ENCODE data around the gene WWOX. TPM values are rescaled to one million over a fixed set of nuclear protein-coding genes. Genes with fewer than 3 reads are reported as not detected.

WWOX gene
- total and polyA plus RNA-seq, 2 donors (not counting 1 experiment from before 2014, with no cell fraction given) = 10.5 to 42.3 TPM

- H3K27ac Mint-ChIP-seq = no peak overlapping the region
- POLR2A ChIA-PET = no interaction called here
- Histone ChIP-seq H3K79me2 (ENCODE audit: control insufficient read depth, insufficient read depth, low read length) (no peaks in the 10 kb centered on the region), H3K9ac (ENCODE audit: low read length) (no peak overlapping the region), H3K4me1 (ENCODE audit: control insufficient read depth in 2 of 2, insufficient read depth in 2 of 2, low read length in 2 of 2) (no peaks in the 10 kb centered on the region), H3K4me2 (replicated peaks; ENCODE audit: low read depth, low read length, poor library complexity, severe bottlenecking) (no peak overlapping the region), H2AFZ (ENCODE audit: insufficient read depth, low read depth, low read length, poor library complexity, severe bottlenecking) (no peak overlapping the region), H3K36me3 (replicated peaks in 1 of 2; ENCODE audit: control extremely low read depth in 1 of 2, control insufficient read depth in 1 of 2, extremely low read depth in 1 of 2, insufficient read depth in 2 of 2, low read length in 1 of 2) (no peaks in the 10 kb centered on the region), H3K27me3 (replicated peaks in 1 of 4; ENCODE audit: control extremely low read depth in 1 of 4, control insufficient read depth in 3 of 4, insufficient read depth in 4 of 4, low read length in 3 of 4) (no peaks in the 10 kb centered on the region), H3K4me3 (ENCODE audit: control extremely low read depth in 1 of 5, extremely low read depth in 1 of 5, insufficient read depth in 1 of 5, low read depth in 2 of 5, low read length in 4 of 5) (no peak overlapping the region), H3K9me3 (ENCODE audit: control extremely low read depth in 1 of 3, control insufficient read depth in 2 of 3, insufficient read depth in 1 of 3, low read length in 2 of 3) (no peaks in the 10 kb centered on the region), H3K27ac (ENCODE audit: low read length in 2 of 2) (no peak overlapping the region), H4K20me1 (ENCODE audit: control insufficient read depth, insufficient read depth, low read length, poor library complexity, severe bottlenecking) (no peaks in the 10 kb centered on the region)
- TF ChIP-seq EZH2 (IDR thresholded peaks at IDR 0.05; ENCODE audit: borderline replicate concordance, insufficient read depth, low read depth, low read length, poor library complexity, severe bottlenecking) = no peak
- TF ChIP-seq CTCF (IDR thresholded peaks at IDR 0.05) = no peak
- H3K9me3 Mint-ChIP-seq (ENCODE audit: insufficient read depth) = no peaks in the 10 kb centered on the region
- WGBS (ENCODE audit: insufficient coverage) = 100% methylated on average over 3 of the region's 6 CpGs
- intact Hi-C loops (cut with micrococcal nuclease) = no loop called here
- H3K27me3 Mint-ChIP-seq = no peaks in the 10 kb centered on the region
- no peaks in the 10 kb centered on the region for H3K4me1 Mint-ChIP-seq
- H3K4me3 Mint-ChIP-seq = no peak overlapping the region
- no peak for DNase-seq
- ATAC-seq (ENCODE audit: low read depth) = no peak
- CTCF ChIA-PET = no interaction called here
Measured at GRCh38 chr16:79137426-79137939, 1038.0 kb downstream of the WWOX start.

- no peaks in the 10 kb centered on the region for H3K9me3 Mint-ChIP-seq (ENCODE audit: insufficient read depth)
- Histone ChIP-seq H3K9me3 (ENCODE audit: control extremely low read depth in 1 of 3, control insufficient read depth in 2 of 3, insufficient read depth in 1 of 3, low read length in 2 of 3) (no peaks in the 10 kb centered on the region), H3K36me3 (replicated peaks in 1 of 2; ENCODE audit: control extremely low read depth in 1 of 2, control insufficient read depth in 1 of 2, extremely low read depth in 1 of 2, insufficient read depth in 2 of 2, low read length in 1 of 2) (no peaks in the 10 kb centered on the region), H3K4me3 (ENCODE audit: control extremely low read depth in 1 of 5, extremely low read depth in 1 of 5, insufficient read depth in 1 of 5, low read depth in 2 of 5, low read length in 4 of 5) (no peak overlapping the region), H3K4me1 (ENCODE audit: control insufficient read depth in 2 of 2, insufficient read depth in 2 of 2, low read length in 2 of 2) (no peaks in the 10 kb centered on the region), H3K27me3 (replicated peaks in 1 of 4; ENCODE audit: control extremely low read depth in 1 of 4, control insufficient read depth in 3 of 4, insufficient read depth in 4 of 4, low read length in 3 of 4) (no peaks in the 10 kb centered on the region), H3K79me2 (ENCODE audit: control insufficient read depth, insufficient read depth, low read length) (no peaks in the 10 kb centered on the region), H3K27ac (ENCODE audit: low read length in 2 of 2) (no peak overlapping the region), H4K20me1 (ENCODE audit: control insufficient read depth, insufficient read depth, low read length, poor library complexity, severe bottlenecking) (no peaks in the 10 kb centered on the region), H3K4me2 (replicated peaks; ENCODE audit: low read depth, low read length, poor library complexity, severe bottlenecking) (no peak overlapping the region), H3K9ac (ENCODE audit: low read length) (no peak overlapping the region), H2AFZ (ENCODE audit: insufficient read depth, low read depth, low read length, poor library complexity, severe bottlenecking) (no peak overlapping the region)
- TF ChIP-seq CTCF (IDR thresholded peaks at IDR 0.05) = no peak
- no peak for TF ChIP-seq EZH2 (IDR thresholded peaks at IDR 0.05; ENCODE audit: borderline replicate concordance, insufficient read depth, low read depth, low read length, poor library complexity, severe bottlenecking)
- H3K4me3 Mint-ChIP-seq = no peak overlapping the region
- H3K4me1 Mint-ChIP-seq = no peaks in the 10 kb centered on the region
- intact Hi-C loops (cut with micrococcal nuclease) = no loop called here
- no peak for DNase-seq
- H3K27me3 Mint-ChIP-seq = no peaks in the 10 kb centered on the region
- CTCF ChIA-PET = no interaction called here
- POLR2A ChIA-PET = no interaction called here
- no peak for ATAC-seq (ENCODE audit: low read depth)
- H3K27ac Mint-ChIP-seq = no peak overlapping the region
- 100% methylated on average over 4 of the region's 7 CpGs for WGBS (ENCODE audit: insufficient coverage)
Measured at GRCh38 chr16:79139799-79140198, 1040.3 kb downstream of the WWOX start.
